HG03060 (cell line): ENCODE measurements around the gene KIF18B.

Experiments
- ATAC-seq: cut with Tn5 transposase; IDR thresholded peaks from one replicate; pipeline ENCODE4 v1.9.1; 2021; ENCODE audit warnings: low read depth, moderate number of reproducible peaks; ENCODE audit not compliant: unreplicated experiment

Gene KIF18B

GRCh38 chr17:44947461-44948314 is at the start of gene KIF18B:
Gene KIF18B (minus strand): TSS chr17:44947773. CDS start chr17:44936344, 11,429 bp downstream.
- ATAC-seq, result no peak

- ATAC-seq, result no peak
Observed at GRCh38 chr17:44996304-44996703, 48.7 kb upstream of the KIF18B start.

DNA sequence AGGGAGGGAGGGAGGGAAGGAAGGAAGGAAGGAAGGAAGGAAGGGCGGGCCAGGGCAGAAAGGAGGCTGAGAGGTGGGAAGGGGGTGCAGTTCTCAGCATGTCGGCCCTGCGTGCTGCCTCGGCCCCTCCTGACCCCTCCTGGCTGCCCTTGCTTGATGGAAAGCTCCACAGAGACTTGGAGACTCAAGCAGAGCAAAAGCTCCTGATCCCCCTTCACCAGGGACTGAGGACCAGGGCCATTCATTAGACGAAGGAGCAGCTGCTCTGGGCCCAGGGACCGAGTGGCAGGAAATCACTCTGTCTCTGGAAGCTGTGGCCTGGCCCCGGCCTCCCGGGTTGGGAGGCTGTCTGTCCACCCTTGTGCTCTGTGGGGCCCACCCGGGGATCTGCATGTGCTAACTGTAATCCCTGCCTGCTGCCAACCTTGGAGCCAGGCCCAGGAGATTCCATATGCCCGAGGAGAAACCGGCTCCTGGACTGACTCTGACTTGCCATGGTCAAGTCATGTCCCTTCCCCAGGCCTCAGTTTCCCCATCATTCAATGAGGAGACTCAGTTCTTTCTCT is 47.9 kb upstream of the KIF18B start:
- no peak for ATAC-seq

GRCh38 chr17:44992242-44992939 is 44.8 kb upstream of the KIF18B start:
- ATAC-seq, result no peak

- ATAC-seq, result no peak
Observed at GRCh38 chr17:44990994-44991393, 43.4 kb upstream of the KIF18B start.

GRCh38 chr17:44989552-44990138 is 42.1 kb upstream of the KIF18B start:
- ATAC-seq, result no peak

GRCh38 chr17:44988044-44988942 is 40.7 kb upstream of the KIF18B start:
- ATAC-seq, result no peak

- ATAC-seq, result no peak
Observed at GRCh38 chr17:44983563-44983962, 36.0 kb upstream of the KIF18B start.

DNA sequence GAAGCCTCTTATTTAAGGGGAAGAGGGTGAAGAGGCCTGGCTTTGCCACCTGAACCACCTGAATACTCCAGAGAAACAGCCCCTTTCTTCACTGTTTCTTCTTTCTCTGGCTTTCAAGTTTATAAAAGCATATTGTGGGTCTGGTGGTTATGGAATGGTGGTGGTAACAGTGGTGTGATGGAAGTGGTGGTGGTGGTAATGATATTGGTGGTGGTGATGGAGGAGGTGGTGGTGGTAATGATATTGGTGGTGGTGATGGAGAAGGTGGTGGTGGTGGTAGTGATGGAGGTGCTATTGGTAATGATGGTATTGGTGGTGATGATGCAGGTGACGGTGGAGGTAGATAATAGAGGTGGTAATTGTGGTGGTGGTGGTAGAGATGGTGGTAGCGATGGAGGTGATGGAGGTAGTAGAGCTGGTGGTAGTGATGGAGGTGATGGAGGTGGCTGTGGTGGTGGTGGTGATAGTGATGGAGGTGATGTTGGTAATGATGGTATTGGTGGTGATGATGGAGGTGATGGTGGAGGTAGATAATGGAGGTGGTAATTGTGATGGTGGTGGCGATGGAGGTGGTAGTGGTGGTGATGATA is 34.6 kb upstream of the KIF18B start:
- no peak for ATAC-seq

GRCh38 chr17:44981221-44981968 is 33.8 kb upstream of the KIF18B start:
- no peak for ATAC-seq

GRCh38 chr17:44979426-44979995 is 31.9 kb upstream of the KIF18B start:
- ATAC-seq, result no peak

DNA sequence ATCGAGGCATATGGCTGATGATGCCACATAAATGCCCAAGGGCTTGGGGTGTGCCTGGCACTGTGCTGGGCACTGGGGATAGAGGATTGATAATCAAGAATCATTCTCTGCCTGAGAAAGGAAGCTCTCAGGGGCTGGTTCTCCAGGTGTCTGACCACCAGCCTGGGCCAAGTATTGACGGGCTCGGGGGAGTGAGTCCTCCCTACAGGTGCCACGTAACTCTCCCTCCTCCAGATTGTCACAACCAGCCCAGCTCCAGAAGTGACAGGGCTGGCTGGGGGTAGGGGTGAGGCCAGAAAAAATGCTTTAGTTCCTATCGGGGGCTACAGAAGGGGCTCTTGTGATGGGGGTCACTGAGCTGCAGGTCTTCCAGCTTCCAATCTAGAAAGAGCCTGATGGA is 31.2 kb upstream of the KIF18B start:
- ATAC-seq, result no peak

- no peak for ATAC-seq
Observed at GRCh38 chr17:44977814-44978550, 30.4 kb upstream of the KIF18B start.

- no peak for ATAC-seq
Observed at GRCh38 chr17:44977065-44977464, 29.5 kb upstream of the KIF18B start.

GRCh38 chr17:44976206-44976605 is 28.6 kb upstream of the KIF18B start:
- no peak for ATAC-seq

GRCh38 chr17:44972953-44973352 is 25.4 kb upstream of the KIF18B start:
- no peak for ATAC-seq

GRCh38 chr17:44971776-44972483 is 24.4 kb upstream of the KIF18B start:
- no peak for ATAC-seq
